Globus pallidus (tissue), 1 donor: ENCODE data around the gene ENTPD8.
A peak's percentile ranks its signal among the peaks of the same experiment; 100 is the strongest.

Source experiments
- DNase-seq: peaks from one replicate; pipeline ENCODE4 v3.0.0-alpha.2; 2015; ENCODE audit warnings: low spot score

Gene ENTPD8, protein sequence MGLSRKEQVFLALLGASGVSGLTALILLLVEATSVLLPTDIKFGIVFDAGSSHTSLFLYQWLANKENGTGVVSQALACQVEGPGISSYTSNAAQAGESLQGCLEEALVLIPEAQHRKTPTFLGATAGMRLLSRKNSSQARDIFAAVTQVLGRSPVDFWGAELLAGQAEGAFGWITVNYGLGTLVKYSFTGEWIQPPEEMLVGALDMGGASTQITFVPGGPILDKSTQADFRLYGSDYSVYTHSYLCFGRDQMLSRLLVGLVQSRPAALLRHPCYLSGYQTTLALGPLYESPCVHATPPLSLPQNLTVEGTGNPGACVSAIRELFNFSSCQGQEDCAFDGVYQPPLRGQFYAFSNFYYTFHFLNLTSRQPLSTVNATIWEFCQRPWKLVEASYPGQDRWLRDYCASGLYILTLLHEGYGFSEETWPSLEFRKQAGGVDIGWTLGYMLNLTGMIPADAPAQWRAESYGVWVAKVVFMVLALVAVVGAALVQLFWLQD

GRCh38 chr9:137441289-137441934 lies at the start of gene ENTPD8:
TSS of gene ENTPD8 (minus strand) at chr9:137441357. CDS start at chr9:137438285, 3,072 bp downstream.
- no peak for DNase-seq

DNA sequence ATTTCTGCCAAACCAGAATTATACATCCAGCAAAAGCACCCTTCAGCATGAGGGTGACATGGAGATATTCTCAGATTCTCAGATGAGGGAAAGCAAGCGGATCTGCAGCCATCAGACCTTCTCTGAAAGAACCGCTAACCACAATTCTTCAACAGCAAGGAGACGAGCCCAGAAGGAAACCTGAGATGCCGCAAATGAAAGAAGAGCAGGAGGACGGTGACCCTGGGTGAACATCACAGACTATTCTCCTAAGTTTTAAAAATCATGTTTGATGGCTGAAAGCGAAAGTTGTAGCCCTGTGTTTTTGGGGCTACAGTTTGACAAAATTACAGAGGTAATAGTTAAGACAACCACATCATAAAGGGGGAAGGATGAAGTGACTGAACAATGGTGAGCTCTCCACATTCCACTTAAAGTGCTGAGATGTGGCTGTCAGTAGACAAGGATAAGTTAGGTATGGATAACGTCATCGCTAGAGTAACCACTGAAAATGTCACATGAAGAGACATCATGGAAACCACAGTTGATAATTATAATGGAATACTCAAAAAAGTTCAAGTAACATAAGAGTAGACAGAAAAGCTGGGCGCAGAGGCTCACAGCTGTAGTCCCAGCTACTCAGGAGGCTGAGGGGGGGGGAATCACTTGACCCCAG lies 49.5 kb upstream of the ENTPD8 start:
- no peak for DNase-seq

GRCh38 chr9:137488906-137489305 lies 47.7 kb upstream of the ENTPD8 start:
- DNase-seq, result no peak

- no peak for DNase-seq
These were observed 47.1 kb upstream of the ENTPD8 start for GRCh38 chr9:137488327-137488653.

DNA sequence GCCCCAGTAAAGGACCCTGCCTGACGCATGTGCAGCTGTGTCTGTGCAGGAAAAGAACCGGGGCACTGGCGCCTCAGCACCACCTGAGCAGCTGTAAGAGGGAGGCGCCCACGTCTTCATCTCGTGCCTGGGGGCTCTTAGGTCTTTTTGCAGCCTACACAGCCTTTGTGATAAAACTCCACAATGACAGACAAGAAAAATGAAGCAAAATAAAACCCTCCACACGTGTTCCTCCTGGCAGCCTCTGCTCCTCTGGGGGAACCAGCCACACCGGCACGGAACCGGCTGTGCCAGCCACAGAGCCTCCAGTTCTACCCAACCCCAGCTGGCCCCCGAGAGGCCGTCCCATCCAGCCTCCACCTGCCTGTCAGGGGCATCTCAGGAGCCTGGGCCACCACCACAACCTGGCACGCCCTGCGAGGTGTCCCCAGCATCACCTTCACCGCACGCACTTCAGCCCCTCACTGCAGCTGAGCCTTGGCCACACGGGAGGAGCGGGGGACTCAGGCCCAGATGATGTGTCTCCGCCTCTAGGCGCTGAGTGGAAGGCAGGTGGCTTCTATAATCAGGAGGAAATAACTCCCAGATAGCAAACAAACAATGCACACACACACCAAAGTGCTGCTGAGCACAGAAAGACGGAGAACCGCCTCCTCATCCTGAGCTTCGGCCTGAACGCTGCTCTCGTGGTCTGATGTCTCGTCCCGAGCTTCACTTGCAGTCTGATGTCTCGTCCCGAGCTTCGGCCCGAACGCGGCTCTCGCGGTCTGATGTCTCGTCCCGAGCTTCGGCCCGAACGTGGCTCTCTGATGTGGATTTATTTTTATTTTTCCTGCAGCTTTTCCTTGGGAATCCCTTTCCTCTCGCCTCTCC lies 46.5 kb upstream of the ENTPD8 start:
- no peak for DNase-seq

DNA sequence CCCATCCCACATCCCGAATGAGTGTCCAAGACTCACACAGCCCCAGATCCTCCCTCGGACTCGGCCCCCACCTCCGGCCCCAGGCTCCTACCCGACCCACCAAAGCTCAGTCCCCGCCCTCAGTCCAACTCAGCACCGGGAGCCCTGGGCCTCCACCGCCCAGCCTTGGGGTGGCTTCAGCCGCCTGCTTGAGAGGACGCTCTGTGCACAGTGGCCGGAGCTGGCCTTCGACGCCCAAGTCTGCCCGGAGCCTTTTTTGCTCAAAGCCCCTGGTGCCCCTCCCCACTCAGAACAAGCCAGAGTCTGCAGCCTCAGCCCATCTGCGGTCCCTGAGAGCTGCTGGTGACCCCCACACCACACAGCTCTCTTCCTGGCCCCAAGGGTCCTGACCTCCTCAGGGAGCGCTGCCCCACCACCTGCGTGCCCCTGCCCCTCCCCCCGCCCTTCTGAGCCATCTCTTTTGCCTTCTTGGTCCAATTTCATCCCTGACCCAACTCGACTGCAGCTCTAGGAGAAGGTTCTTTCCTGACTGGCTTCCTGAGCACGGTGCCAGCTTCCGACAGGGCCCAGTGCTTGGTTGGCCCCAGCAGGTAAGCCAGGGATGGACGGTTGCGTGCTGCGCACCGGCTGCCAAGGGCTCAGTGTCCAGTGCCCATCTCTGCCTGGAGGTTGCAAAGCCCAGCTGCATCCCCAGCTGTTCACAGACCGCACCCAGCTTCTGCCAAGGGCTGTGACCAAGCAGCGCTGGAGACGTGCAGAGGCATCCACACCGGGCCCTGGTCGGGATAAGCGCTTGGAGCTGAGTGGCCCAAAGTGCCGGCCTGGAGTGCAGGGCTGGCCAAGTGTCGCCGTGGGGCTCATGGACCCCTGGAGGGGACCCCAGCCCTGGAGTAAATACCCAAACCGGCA lies 45.6 kb upstream of the ENTPD8 start:
- DNase-seq, result no peak

GRCh38 chr9:137486141-137486490 lies 45.0 kb upstream of the ENTPD8 start:
- no peak for DNase-seq

DNA sequence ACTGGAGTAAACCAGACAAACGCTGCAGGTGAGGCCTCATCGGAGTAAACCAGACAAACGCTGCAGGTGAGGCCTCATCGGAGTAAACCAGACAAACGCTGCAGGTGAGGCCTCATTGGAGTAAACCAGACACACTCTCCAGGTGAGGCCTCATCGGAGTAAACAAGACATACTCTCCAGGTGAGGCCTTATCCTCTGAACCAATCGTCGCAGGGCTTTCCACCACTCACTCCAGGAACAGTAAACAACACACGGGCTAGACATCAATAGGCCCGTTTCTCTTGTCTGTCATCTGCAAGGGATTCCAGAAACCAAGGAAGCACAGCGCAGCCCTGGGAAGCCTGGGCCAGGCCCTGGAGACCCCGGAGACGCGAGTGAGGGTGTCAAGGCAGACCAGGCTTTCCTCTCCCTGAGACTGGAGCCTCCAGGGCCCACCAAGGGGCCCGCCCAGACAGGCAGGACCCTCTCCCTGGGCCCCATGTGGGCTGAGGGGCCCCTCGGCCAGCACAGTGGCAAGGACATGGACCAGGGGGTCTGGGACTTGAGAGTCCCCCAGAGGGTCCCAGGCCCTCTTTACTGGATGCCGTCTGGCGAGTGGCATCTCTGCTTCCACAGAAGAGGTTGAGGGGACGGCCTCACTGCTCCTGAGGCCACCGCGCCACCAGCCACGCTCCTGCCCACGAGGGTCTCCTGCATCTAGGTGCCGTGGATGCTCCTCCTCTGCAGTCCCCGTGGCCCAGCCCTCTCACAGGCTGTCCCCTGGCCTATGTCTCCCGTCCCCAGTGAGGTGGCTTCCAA lies 44.4 kb upstream of the ENTPD8 start:
- no peak for DNase-seq

- DNase-seq, result no peak
These were observed 43.6 kb upstream of the ENTPD8 start for GRCh38 chr9:137484551-137485315.

- peak; percentile 35 for DNase-seq
These were observed 41.1 kb upstream of the ENTPD8 start for GRCh38 chr9:137482094-137482781.

DNA sequence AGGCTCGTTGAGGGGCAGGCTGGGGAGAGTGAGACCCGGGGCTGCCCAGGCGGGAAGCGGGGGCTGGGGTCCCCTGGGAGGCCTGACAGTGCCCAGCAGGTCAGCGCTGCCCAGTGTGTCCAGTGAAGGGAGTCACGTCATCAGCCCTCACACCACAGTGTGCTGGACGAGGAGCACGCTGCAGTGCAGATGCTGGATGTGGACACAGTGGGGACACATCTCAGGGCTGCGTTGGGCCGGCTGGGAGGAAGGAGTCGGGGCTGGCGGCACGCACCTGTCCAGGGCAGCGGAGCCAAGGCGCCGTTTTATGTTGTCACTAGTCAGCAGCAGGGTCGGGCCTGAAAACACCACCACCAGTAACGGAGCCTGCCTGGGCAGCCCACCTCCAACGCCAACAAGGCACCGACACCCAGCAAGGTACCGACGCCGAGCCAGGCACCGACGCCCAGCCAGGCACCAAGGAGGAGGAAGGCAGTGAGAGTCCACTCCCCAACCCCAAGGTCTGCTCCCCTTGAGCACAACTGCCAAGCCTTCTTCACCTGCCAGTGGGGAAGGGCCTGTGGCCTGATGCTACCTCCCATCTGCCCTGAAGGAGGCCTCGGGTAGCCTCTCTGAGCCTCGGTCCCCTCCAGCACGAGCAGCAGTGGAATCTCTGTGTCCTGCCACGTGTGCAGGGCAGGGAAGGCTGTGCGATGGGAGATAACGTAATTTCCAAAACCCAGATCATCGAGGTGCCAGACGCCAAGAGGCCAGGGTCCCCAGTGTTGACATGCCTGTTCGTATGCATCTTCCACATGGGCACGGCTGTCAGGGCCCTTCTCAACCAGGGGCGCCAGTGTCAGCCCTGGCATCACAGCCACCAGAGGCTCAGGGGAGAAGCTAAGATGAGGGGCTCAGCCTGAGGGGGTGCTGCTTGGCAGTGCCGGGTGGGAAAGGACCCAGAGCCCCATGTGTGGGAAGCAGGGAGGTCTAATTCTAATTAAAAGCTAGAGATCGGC lies 39.8 kb upstream of the ENTPD8 start:
- no peak for DNase-seq

DNA sequence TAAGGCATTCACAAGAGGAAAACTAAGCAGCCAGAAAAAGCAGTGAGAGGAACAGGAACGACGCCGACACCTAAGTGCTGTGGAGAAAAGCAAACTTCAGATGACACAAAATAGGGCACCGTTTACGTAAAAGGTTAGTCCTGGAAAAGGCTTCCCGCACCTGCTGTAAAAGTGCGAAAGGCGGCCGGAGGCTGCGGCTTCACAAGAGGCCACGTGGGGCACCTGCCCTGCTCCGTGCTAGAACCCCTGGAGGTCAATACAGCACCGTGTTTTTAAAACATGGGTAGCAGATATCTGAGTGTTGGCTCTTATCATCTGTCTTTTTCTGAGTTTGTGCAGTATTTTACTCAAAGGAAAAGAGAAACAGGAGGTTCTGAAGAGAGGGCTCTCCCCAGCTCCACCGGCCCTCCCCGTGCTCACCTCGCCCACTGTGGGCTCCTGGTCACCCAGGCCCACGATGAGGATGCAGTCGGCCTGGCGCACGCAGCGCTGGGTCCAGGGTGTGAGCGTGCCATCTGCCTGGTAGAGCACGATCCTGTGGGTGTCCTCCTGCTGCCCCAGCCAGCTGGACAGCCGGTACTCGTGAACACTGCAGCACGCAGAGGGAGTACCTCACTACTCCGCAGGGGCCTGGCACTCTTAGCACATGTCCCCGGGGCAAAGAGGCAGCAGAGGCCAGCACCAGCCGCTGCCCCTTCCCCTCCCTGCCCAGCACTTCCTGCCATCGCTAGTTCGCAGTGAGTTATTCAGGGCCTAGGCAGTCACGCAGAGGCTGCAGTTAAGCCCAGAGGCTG lies 38.9 kb upstream of the ENTPD8 start:
- DNase-seq, result no peak

GRCh38 chr9:137478962-137479861 lies 38.1 kb upstream of the ENTPD8 start:
- DNase-seq, result no peak

GRCh38 chr9:137478613-137478961 lies 37.4 kb upstream of the ENTPD8 start:
- DNase-seq, result no peak

GRCh38 chr9:137477778-137478612 lies 36.8 kb upstream of the ENTPD8 start:
- DNase-seq, result no peak
